Testis (tissue), 3 donors: ENCODE data around the gene ZNF516. TPM values are rescaled to one million over a fixed set of nuclear protein-coding genes. Genes with fewer than 3 reads are reported as not detected.
A peak's percentile ranks its signal among the peaks of the same experiment; 100 is the strongest.
"Not testable (repeated sequence)": the region's sequence is repeated elsewhere in the genome, so short reads cannot be mapped to it uniquely, and the experiment has no call there.

Experiments used
- DNase-seq: peaks from one replicate; pipeline ENCODE4 v3.0.0-alpha.2; 2019
- H3K27ac ChIP-seq, 2 donors: fragments of 200-600 bp; sonication (generic); one replicate each; pipeline ENCODE4 v1.5.1; 2019
- H3K27me3 ChIP-seq: fragments of 200-600 bp; sonication (generic); one replicate; pipeline ENCODE4 v1.5.1; 2019
- H3K36me3 ChIP-seq: fragments of 200-600 bp; sonication (generic); one replicate; pipeline ENCODE4 v1.5.1; 2017; ENCODE audit warnings: low read depth; ENCODE audit errors: missing control alignments
- H3K4me1 ChIP-seq: fragments of 200-600 bp; sonication (generic); one replicate; pipeline ENCODE4 v1.5.1; 2019
- H3K4me3 ChIP-seq, 2 donors: fragments of 200-600 bp; sonication (generic); one replicate each; pipeline ENCODE4 v1.5.1; 2017 to 2019
- H3K9me3 ChIP-seq: fragments of 200-600 bp; sonication (generic); one replicate; pipeline ENCODE4 v1.5.1; 2017
- POLR2A ChIP-seq: fragments of 450-650 bp; IDR thresholded peaks from one replicate; pipeline ENCODE4 v1.6.1; 2017; ENCODE audit warnings: antibody characterized with exemption, mild to moderate bottlenecking, moderate library complexity
- WGBS, 2 donors: methylation state at CpG; one replicate each; pipeline ENCODE4 v1.1.5; 2018; 5-methylcytosine and 5-hydroxymethylcytosine counted together
- intact Hi-C: fragments of 100-400 bp; cut with DNase I; formaldehyde crosslinking; loops from one replicate; pipeline ENCODE4 v1.15.1; 2023; ENCODE audit warnings: low total_unique reads
- polyA plus RNA-seq: library from polyadenylated mRNA; stranded (reverse); fragments of 350-450 nt; fragmentation: Illumina TruSeq; extraction: RNeasy Lipid Tissue Mini Kit (QIAGEN cat#74804); gene quantifications from one replicate; pipeline ENCODE4 v1.2.3, GENCODE V29; 2014; ENCODE audit warnings: low read depth, low replicate concordance; ENCODE audit not compliant: insufficient read depth
- total RNA-seq, 2 donors: library from RNA; depleted of rRNA; stranded (reverse); fragments of >200 nt; gene quantifications; one replicate each; pipeline ENCODE4 v1.2.3, GENCODE V29; 2016
- TF ChIP-seq, protein P1 (sequence below), 3 experiments: fragments of 450-650 bp in 2 of 3; fragments of 200-600 bp in 1 of 3; sonication (generic) in 1 of 3; IDR thresholded peaks; one replicate each; pipeline ENCODE4 v1.5.1; 2016 to 2019; ENCODE audit warnings: antibody characterized with exemption in 3 of 3, mild to moderate bottlenecking in 2 of 3, moderate library complexity in 1 of 3

The ZNF516 gene
- total and polyA plus RNA-seq, 3 donors from 2014 or later, result 79.0 to 212 (median 189) TPM

DNA sequence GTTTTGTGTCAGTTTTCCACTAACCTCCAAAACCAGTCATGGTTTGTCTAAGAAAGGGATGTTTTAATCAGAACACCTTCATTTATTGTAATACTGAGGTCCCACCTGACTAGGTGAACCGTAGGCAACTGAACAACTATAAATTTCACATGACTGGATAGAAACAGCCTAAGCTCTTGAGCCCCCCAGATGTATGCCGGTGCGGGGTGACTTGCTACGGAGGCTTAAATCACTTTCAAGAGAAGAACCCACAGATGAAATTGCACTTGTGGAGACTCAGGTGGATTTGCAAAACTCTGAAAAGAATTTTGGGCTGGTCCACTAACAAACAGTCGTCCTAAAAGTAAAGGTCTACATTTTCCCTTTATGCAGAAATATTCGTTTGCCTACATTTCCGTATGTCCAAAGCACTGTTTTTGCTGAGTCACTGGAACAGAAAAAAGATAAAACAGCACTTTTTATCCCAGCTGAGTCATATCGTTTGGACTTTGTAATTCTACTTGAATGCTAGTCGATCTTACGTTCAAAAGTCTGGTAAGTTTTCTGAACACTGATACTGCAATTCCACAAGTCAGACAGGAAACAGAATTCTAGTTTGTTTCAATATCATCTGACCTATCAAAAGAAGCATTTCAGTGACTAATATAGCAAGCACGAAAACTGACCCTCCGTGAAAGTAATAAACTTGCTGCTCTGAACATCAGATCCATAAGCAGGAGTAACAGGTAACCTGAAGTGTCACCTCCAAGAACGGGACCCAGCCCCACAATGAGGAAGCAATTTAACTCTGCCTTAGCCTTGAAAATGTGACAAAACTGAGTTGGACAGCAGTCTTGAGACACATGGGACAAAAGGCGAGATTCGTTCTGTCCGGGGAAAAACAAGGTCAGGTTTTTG lies 18.1 kb downstream of the ZNF516 start:
- Histone ChIP-seq H3K4me3 (no peak overlapping the region), H3K36me3 (no peaks in the 10 kb centered on the region), H3K4me1 (peaks cover 54% of the 10 kb centered on the region), H3K27ac (peak overlapping the region; percentile 57 to 73), H3K9me3 (no peaks in the 10 kb centered on the region), H3K27me3 (no peaks in the 10 kb centered on the region)
- 29 to 38% methylated on average over 16 of the region's 16 CpGs for WGBS, 2 donors
- intact Hi-C loops, result no loop called here
- DNase-seq, result no peak
- TF ChIP-seq, protein P1, sequence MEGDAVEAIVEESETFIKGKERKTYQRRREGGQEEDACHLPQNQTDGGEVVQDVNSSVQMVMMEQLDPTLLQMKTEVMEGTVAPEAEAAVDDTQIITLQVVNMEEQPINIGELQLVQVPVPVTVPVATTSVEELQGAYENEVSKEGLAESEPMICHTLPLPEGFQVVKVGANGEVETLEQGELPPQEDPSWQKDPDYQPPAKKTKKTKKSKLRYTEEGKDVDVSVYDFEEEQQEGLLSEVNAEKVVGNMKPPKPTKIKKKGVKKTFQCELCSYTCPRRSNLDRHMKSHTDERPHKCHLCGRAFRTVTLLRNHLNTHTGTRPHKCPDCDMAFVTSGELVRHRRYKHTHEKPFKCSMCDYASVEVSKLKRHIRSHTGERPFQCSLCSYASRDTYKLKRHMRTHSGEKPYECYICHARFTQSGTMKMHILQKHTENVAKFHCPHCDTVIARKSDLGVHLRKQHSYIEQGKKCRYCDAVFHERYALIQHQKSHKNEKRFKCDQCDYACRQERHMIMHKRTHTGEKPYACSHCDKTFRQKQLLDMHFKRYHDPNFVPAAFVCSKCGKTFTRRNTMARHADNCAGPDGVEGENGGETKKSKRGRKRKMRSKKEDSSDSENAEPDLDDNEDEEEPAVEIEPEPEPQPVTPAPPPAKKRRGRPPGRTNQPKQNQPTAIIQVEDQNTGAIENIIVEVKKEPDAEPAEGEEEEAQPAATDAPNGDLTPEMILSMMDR (IDR thresholded peaks at IDR 0.05), result no peak
- no peak for TF ChIP-seq POLR2A

GRCh38 chr18:76475450-76476194 lies 19.4 kb downstream of the ZNF516 start:
- WGBS, 2 donors, result 57 to 69% methylated on average over 12 of the region's 12 CpGs
- intact Hi-C loops, result no loop called here
- DNase-seq, result no peak
- peaks cover 55% of the 10 kb centered on the region for H3K4me1 ChIP-seq
- H3K36me3 ChIP-seq, result no peaks in the 10 kb centered on the region
- TF ChIP-seq POLR2A, result no peak
- TF ChIP-seq, protein P1 (IDR thresholded peaks at IDR 0.05), result no peak
- H3K9me3 ChIP-seq, result no peaks in the 10 kb centered on the region
- peak overlapping the region; percentile 6 to 73 for H3K27ac ChIP-seq
- no peak overlapping the region for H3K4me3 ChIP-seq
- H3K27me3 ChIP-seq, result no peaks in the 10 kb centered on the region

DNA sequence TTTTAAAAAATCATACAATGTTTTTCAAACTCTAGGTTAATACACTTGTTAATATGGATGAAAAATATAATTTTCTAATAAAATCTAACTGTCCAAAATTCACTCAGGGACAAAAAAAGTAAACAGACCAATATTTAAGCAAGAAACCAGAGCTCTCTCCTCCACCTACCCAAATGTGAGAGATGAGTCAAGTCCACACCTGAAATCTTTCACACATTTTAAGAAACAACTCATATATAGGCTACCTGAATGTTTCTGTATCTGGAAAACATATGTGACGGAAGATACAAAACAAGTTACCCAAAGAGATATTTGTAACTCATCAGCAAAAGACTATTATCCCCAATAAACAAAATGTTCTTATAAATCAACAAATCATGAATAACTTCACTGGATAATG lies 20.2 kb downstream of the ZNF516 start:
- no peaks in the 10 kb centered on the region for H3K36me3 ChIP-seq
- intact Hi-C loops, result no loop called here
- no peak for TF ChIP-seq POLR2A
- TF ChIP-seq, protein P1 (IDR thresholded peaks at IDR 0.05), result no peak
- H3K27ac ChIP-seq, result peak overlapping the region; percentile 6 to 73
- peaks cover 59% of the 10 kb centered on the region for H3K4me1 ChIP-seq
- H3K9me3 ChIP-seq, result no peaks in the 10 kb centered on the region
- H3K4me3 ChIP-seq, result no peak overlapping the region
- 75 to 88% methylated on average over 1 of the region's 1 CpG for WGBS, 2 donors
- no peak for DNase-seq
- H3K27me3 ChIP-seq, result no peaks in the 10 kb centered on the region

- peaks cover 64% of the 10 kb centered on the region for H3K4me1 ChIP-seq
- DNase-seq, H3K36me3 ChIP-seq, H3K4me3 ChIP-seq, intact Hi-C loops, H3K27me3 ChIP-seq, H3K9me3 ChIP-seq: not testable (repeated sequence)
- peak overlapping the region in 1 of 2 donors; percentile 73 for H3K27ac ChIP-seq
- WGBS, 2 donors, result 86 to 89% methylated on average over 9 of the region's 9 CpGs
Measured at GRCh38 chr18:76473521-76473920, 21.5 kb downstream of the ZNF516 start.

DNA sequence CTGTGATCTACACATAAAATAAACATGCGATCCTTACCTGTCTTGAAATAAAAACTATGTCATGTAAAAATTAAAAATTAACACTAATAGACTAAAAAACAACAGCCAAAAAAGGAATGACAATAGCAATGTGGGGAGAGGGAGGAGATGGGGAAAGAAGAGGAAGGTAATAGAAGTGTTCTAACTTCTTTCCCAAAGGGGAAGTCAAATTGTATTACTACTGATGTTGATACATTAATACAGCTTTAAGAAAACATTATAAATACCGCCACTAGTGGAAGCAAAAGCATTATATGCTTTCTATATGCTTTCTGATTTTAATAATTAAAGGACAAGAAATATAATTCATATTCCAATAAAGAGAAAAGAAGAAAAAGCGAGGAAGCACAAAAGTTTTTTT lies 22.2 kb downstream of the ZNF516 start:
- intact Hi-C loops, result no loop called here
- no peak overlapping the region for H3K27ac ChIP-seq

More for the DNA sequence above, 22.2 kb downstream of the ZNF516 start:
- Histone ChIP-seq H3K36me3 (no peaks in the 10 kb centered on the region), H3K4me1 (peaks cover 66% of the 10 kb centered on the region), H3K4me3 (no peak overlapping the region), H3K27me3 (no peaks in the 10 kb centered on the region), H3K9me3 (no peaks in the 10 kb centered on the region)
- TF ChIP-seq, protein P1 (IDR thresholded peaks at IDR 0.05), result no peak
- TF ChIP-seq POLR2A, result no peak
- no peak for DNase-seq
- WGBS, 2 donors, result 92% methylated on average over 3 of the region's 3 CpGs
